Parathyroid adenoma (tissue), 2 donors: ENCODE measurements around the gene ZNF443.
"Not testable (repeated sequence)": the region's sequence is repeated elsewhere in the genome, so short reads cannot be mapped to it uniquely, and the experiment has no call there.

Experiments used
- H2AFZ ChIP-seq: fragments of 300-600 bp; sonication (generic); one replicate; pipeline ENCODE4 v1.7.0; 2017; ENCODE audit warnings: antibody characterized with exemption, mild to moderate bottlenecking
- H3K27ac ChIP-seq: fragments of 300-600 bp; sonication (generic); one replicate; pipeline ENCODE4 v1.7.0; 2017
- H3K27me3 ChIP-seq: fragments of 300-600 bp; sonication (generic); one replicate; pipeline ENCODE4 v1.7.0; 2017; ENCODE audit warnings: low read length; ENCODE audit not compliant: control insufficient read depth, insufficient read depth
- H3K36me3 ChIP-seq: fragments of 300-600 bp; sonication (generic); one replicate; pipeline ENCODE4 v1.7.0; 2017; ENCODE audit warnings: low read length; ENCODE audit not compliant: control insufficient read depth, insufficient read depth
- H3K4me1 ChIP-seq: fragments of 300-600 bp; sonication (generic); one replicate; pipeline ENCODE4 v1.7.0; 2017; ENCODE audit warnings: control low read depth
- H3K4me2 ChIP-seq: fragments of 300-600 bp; sonication (generic); one replicate; pipeline ENCODE4 v1.7.0; 2017; ENCODE audit warnings: low read length
- H3K4me3 ChIP-seq: fragments of 300-600 bp; sonication (generic); one replicate; pipeline ENCODE4 v1.7.0; 2017; ENCODE audit warnings: low read depth, low read length
- H3K79me2 ChIP-seq: fragments of 300-600 bp; sonication (generic); one replicate; pipeline ENCODE4 v1.7.0; 2017; ENCODE audit warnings: control low read depth
- H3K9ac ChIP-seq: fragments of 300-600 bp; sonication (generic); one replicate; pipeline ENCODE4 v1.7.0; 2017; ENCODE audit warnings: mild to moderate bottlenecking
- H3K9me3 ChIP-seq: fragments of 300-600 bp; sonication (generic); one replicate; pipeline ENCODE4 v1.7.0; 2017; ENCODE audit warnings: low read length; ENCODE audit not compliant: control insufficient read depth
- CTCF ChIP-seq: fragments of 300-600 bp; sonication (generic); IDR thresholded peaks from one replicate; pipeline ENCODE4 v1.7.0; 2017; ENCODE audit warnings: antibody characterized with exemption, mild to moderate bottlenecking
- donor health status: primary hyperparathyroidism.

ZNF443 gene

DNA sequence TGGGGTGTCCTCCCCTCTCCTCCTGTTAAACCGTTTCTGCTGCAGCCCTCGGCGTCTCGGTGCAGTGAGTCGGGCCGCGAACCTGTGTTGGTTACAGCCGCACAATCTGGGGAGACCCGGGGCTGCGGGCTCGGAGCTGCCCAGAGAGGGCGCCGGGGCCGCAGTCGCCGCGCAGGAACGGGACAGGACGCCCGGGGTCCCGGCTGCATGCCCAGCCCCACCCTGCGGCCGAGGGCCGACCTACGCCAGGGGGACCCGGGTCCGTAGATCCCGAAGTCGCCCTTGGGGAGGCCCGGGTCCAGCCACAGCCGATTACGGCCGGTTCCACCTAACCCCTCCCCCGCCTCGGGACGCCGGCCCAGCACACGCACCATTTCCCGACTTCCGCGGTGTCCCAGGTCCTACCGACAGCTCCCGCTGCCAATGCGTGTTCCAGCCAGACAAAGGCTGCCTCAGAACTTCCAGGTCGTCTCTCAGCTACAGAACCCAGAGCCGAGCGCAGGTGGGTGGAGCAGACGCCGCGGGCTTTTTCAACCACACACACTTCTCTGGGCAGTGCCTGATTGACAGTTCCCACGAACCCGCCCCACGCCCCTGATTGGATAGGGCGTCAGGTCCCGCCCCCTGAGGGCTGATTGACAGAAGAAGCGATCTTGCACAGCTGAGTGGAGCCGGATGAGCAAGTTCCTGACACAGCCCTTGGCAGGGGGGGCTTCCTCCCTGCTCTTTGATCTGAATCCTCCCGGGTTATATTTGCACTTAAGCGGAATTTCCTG lies at the start of gene ZNF443:
Gene ZNF443, minus strand, starts transcription at position 481 of the 776 bp plus-strand sequence. Its CDS starts 107 bp downstream, at position 374.
- Histone ChIP-seq H2AFZ (peak within 1 kb of the TSS; percentile 51), H3K9me3 (no peaks in the 10 kb centered on the region), H3K4me2 (peak within 1 kb of the TSS; percentile 90), H3K36me3 (no peaks in the 10 kb centered on the region), H3K27ac (peak within 1 kb of the TSS; percentile 45), H3K9ac (no peak within 1 kb of the TSS), H3K79me2 (no peaks in the 10 kb centered on the region), H3K27me3 (no peaks in the 10 kb centered on the region), H3K4me1 (no peaks in the 10 kb centered on the region), H3K4me3 (peak within 1 kb of the TSS; percentile 75)
- no peak for TF ChIP-seq CTCF

GRCh38 chr19:12486265-12486783 lies 45.5 kb upstream of the ZNF443 start:
- H3K27ac ChIP-seq = not testable (repeated sequence)

DNA sequence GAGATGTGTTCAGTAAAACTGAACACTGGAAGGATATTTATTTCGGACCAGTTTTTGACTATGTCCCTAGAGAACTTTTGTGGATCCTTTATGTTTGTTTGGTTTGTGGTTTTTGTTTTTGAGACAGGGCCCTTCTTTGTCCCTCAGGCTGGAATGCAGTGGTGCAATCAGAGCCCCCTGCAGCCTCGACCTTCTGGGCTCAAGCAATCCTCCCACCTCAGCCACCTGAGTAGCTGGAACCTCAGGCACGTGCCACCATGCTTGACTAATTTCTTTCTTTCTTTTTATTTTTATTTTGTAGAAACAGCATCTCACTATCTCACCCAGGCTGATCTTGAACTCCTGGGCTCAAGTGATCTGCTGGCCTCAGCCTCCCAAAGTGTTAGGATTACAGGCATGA lies 44.8 kb upstream of the ZNF443 start:
- peak overlapping the region; percentile 87 for H2AFZ ChIP-seq
- TF ChIP-seq CTCF = no peak
- no peaks in the 10 kb centered on the region for H3K9me3 ChIP-seq
- H3K27ac ChIP-seq = no peak overlapping the region
- no peak overlapping the region for H3K4me3 ChIP-seq
- H3K4me2 ChIP-seq = peak overlapping the region; percentile 98
- H3K36me3 ChIP-seq = no peaks in the 10 kb centered on the region
- H3K9ac ChIP-seq = peak overlapping the region; percentile 21
- no peaks in the 10 kb centered on the region for H3K27me3 ChIP-seq
- H3K4me1 ChIP-seq = peaks cover 8% of the 10 kb centered on the region
- peaks cover 20% of the 10 kb centered on the region for H3K79me2 ChIP-seq

More at GRCh38 chr19:12486265-12486783, 45.5 kb upstream of the ZNF443 start:
- H2AFZ ChIP-seq, H3K27me3 ChIP-seq, H3K4me3 ChIP-seq, H3K9me3 ChIP-seq, H3K4me2 ChIP-seq, H3K9ac ChIP-seq, H3K4me1 ChIP-seq, H3K36me3 ChIP-seq: not testable (repeated sequence)
- peaks cover 20% of the 10 kb centered on the region for H3K79me2 ChIP-seq

GRCh38 chr19:12485052-12485416 lies 44.2 kb upstream of the ZNF443 start:
- no peaks in the 10 kb centered on the region for H3K36me3 ChIP-seq
- H3K27me3 ChIP-seq = no peaks in the 10 kb centered on the region
- peaks cover 20% of the 10 kb centered on the region for H3K79me2 ChIP-seq
- H3K9me3 ChIP-seq = no peaks in the 10 kb centered on the region
- H2AFZ ChIP-seq = peak overlapping the region; percentile 87
- no peak for TF ChIP-seq CTCF
- peaks cover 8% of the 10 kb centered on the region for H3K4me1 ChIP-seq
- peak overlapping the region; percentile 21 for H3K9ac ChIP-seq
- H3K4me3 ChIP-seq = peak overlapping the region; percentile 99
- H3K4me2 ChIP-seq = peak overlapping the region; percentile 98
- H3K27ac ChIP-seq = peak overlapping the region; percentile 71

GRCh38 chr19:12484371-12485051 lies 43.7 kb upstream of the ZNF443 start, which contains the start of gene ZNF709:
ZNF709 (minus strand) TSS chr19:12484816; CDS start chr19:12484657, 159 bp downstream.
- no peak for TF ChIP-seq CTCF
- peak within 1 kb of the TSS; percentile 98 for H3K4me2 ChIP-seq
- no peaks in the 10 kb centered on the region for H3K36me3 ChIP-seq
- H2AFZ ChIP-seq = peak within 1 kb of the TSS; percentile 87
- no peaks in the 10 kb centered on the region for H3K27me3 ChIP-seq
- peak within 1 kb of the TSS; percentile 21 for H3K9ac ChIP-seq
- H3K9me3 ChIP-seq = no peaks in the 10 kb centered on the region
- H3K4me3 ChIP-seq = peak within 1 kb of the TSS; percentile 99
- H3K4me1 ChIP-seq = peaks cover 8% of the 10 kb centered on the region
- H3K27ac ChIP-seq = peak within 1 kb of the TSS; percentile 71
- peaks cover 20% of the 10 kb centered on the region for H3K79me2 ChIP-seq
